Measurements from ENCODE around the gene ARHGEF1. TPM values are rescaled to one million over a fixed set of nuclear protein-coding genes. Genes with fewer than 3 reads are reported as not detected.

ARHGEF1 gene
- total RNA-seq, 1 experiment from 2014 or later = 50.8 TPM

GRCh38 chr19:41851456-41851855 is 31.5 kb upstream of the ARHGEF1 start:
- Histone ChIP-seq H3K9me3 (ENCODE audit: low read length) (no peaks in the 10 kb centered on the region), H3K27ac (ENCODE audit: low read length) (no peak overlapping the region), H3K9ac (ENCODE audit: low read length) (no peak overlapping the region), H3K27me3 (ENCODE audit: low read length) (peaks cover 33% of the 10 kb centered on the region), H3K9me2 (replicated peaks; ENCODE audit: low read length) (no peaks in the 10 kb centered on the region), H2AFZ (ENCODE audit: low read length) (no peak overlapping the region), H3K4me1 (ENCODE audit: insufficient read depth, low read length) (no peaks in the 10 kb centered on the region), H3K36me3 (ENCODE audit: low read depth, low read length) (no peaks in the 10 kb centered on the region), H3K4me2 (ENCODE audit: low read length) (no peak overlapping the region), H3K79me2 (ENCODE audit: low read length) (no peaks in the 10 kb centered on the region), H4K20me1 (ENCODE audit: low read length) (no peaks in the 10 kb centered on the region), H3K4me3 (ENCODE audit: low read length) (no peak overlapping the region), H3F3A (ENCODE audit: low read length, unreplicated experiment) (no peaks in the 10 kb centered on the region)
- no TSS peak for BruUV-seq (replicated peaks)
- no peak for TF ChIP-seq EZH2 (IDR thresholded peaks at IDR 0.05; ENCODE audit: low read length, unreplicated experiment)
- no peak for TF ChIP-seq EZH2phosphoT487 (IDR thresholded peaks at IDR 0.05; ENCODE audit: borderline replicate concordance, low read length)
- no peak for TF ChIP-seq CTCF (conservative IDR thresholded peaks at IDR 0.05; ENCODE audit: low read depth, low read length)
- ChIA-PET POLR2A (ENCODE audit: unreplicated experiment) (no interaction called here), CTCF (no interaction called here)
- ATAC-seq (no peak), DNase-seq (no peak)
- intact Hi-C loops (cut with micrococcal nuclease) = no loop called here

DNA sequence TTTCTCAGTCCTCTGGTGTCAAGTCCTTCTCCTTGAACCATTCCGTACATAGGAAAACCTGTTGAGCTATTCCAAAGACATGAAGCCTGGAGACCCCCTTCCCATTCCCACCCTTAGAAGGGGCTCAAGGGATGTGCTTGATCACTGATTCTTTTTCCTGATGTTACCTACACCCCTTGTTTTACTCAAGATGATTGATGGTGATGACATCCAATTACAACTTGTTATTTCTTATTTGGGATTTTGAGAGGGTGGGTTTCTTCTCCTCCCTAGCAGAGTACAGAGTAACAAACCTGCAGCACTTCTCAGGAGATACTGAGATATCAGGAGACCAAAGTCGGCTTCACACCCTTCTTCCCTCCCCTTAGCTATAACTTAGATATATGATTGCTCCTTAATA is 29.6 kb upstream of the ARHGEF1 start:
- Histone ChIP-seq H3K4me3 (ENCODE audit: low read length) (no peak overlapping the region), H3K4me2 (ENCODE audit: low read length) (no peak overlapping the region), H3K4me1 (ENCODE audit: insufficient read depth, low read length) (no peaks in the 10 kb centered on the region), H2AFZ (ENCODE audit: low read length) (no peak overlapping the region), H3K79me2 (ENCODE audit: low read length) (no peaks in the 10 kb centered on the region), H3K27ac (ENCODE audit: low read length) (no peak overlapping the region), H3K9me2 (replicated peaks; ENCODE audit: low read length) (no peaks in the 10 kb centered on the region), H3K27me3 (ENCODE audit: low read length) (peaks cover 33% of the 10 kb centered on the region), H3K9ac (ENCODE audit: low read length) (no peak overlapping the region), H4K20me1 (ENCODE audit: low read length) (no peaks in the 10 kb centered on the region), H3K36me3 (ENCODE audit: low read depth, low read length) (no peaks in the 10 kb centered on the region), H3K9me3 (ENCODE audit: low read length) (no peaks in the 10 kb centered on the region), H3F3A (ENCODE audit: low read length, unreplicated experiment) (no peaks in the 10 kb centered on the region)
- intact Hi-C loops (cut with micrococcal nuclease) = no loop called here
- no peak for DNase-seq
- ATAC-seq = no peak
- no TSS peak for BruUV-seq (replicated peaks)
- TF ChIP-seq EZH2 (IDR thresholded peaks at IDR 0.05; ENCODE audit: low read length, unreplicated experiment) = no peak
- no peak for TF ChIP-seq EZH2phosphoT487 (IDR thresholded peaks at IDR 0.05; ENCODE audit: borderline replicate concordance, low read length)
- no peak for TF ChIP-seq CTCF (conservative IDR thresholded peaks at IDR 0.05; ENCODE audit: low read depth, low read length)
- ChIA-PET CTCF (no interaction called here), POLR2A (ENCODE audit: unreplicated experiment) (no interaction called here)

- ATAC-seq = no peak
These were observed 29.2 kb upstream of the ARHGEF1 start for GRCh38 chr19:41853768-41854167.

More at GRCh38 chr19:41853768-41854167, 29.2 kb upstream of the ARHGEF1 start:
- Histone ChIP-seq H3K4me1 (ENCODE audit: insufficient read depth, low read length) (peaks cover under 1% of the 10 kb centered on the region; the same call in 1 of the 2 replicates), H3K27me3 (ENCODE audit: low read length) (peaks cover 33% of the 10 kb centered on the region), H3K9ac (ENCODE audit: low read length) (no peak overlapping the region), H3K9me3 (ENCODE audit: low read length) (no peaks in the 10 kb centered on the region), H3K27ac (ENCODE audit: low read length) (no peak overlapping the region), H3K4me2 (ENCODE audit: low read length) (no peak overlapping the region), H4K20me1 (ENCODE audit: low read length) (no peaks in the 10 kb centered on the region), H3K36me3 (ENCODE audit: low read depth, low read length) (no peaks in the 10 kb centered on the region), H3K79me2 (ENCODE audit: low read length) (no peaks in the 10 kb centered on the region), H2AFZ (ENCODE audit: low read length) (no peak overlapping the region), H3K9me2 (replicated peaks; ENCODE audit: low read length) (no peaks in the 10 kb centered on the region), H3F3A (ENCODE audit: low read length, unreplicated experiment) (no peaks in the 10 kb centered on the region), H3K4me3 (ENCODE audit: low read length) (no peak overlapping the region)
- BruUV-seq (replicated peaks) = no TSS peak
- no peak for TF ChIP-seq CTCF (conservative IDR thresholded peaks at IDR 0.05; ENCODE audit: low read depth, low read length)
- TF ChIP-seq EZH2phosphoT487 (IDR thresholded peaks at IDR 0.05; ENCODE audit: borderline replicate concordance, low read length) = no peak
- ChIA-PET POLR2A (ENCODE audit: unreplicated experiment) (no interaction called here), CTCF (no interaction called here)
- intact Hi-C loops (cut with micrococcal nuclease) = no loop called here
- DNase-seq = no peak
